DOHH2 (cell line): ENCODE measurements around the gene CNTNAP5.

Experiments
- CTCF ChIP-seq: fragments of 200-600 bp; sonication (generic); IDR thresholded peaks from one replicate; pipeline ENCODE4 v1.5.1; 2014; ENCODE audit warnings: antibody characterized with exemption, mild to moderate bottlenecking, low read depth, low read length; ENCODE audit not compliant: poor library complexity, severe bottlenecking
- EZH2phosphoT487 ChIP-seq: fragments of 200-600 bp; sonication (generic); IDR thresholded peaks from 2 replicates; pipeline ENCODE4 v1.6.1; 2017; ENCODE audit warnings: borderline replicate concordance, mild to moderate bottlenecking, antibody characterized with exemption, low read length, moderate library complexity, mixed read lengths

GRCh38 chr2:124589971-124590370 is 564.9 kb downstream of the CNTNAP5 start:
- TF ChIP-seq CTCF, result no peak
- TF ChIP-seq EZH2phosphoT487, result no peak
